ENCODE data around the gene SIPA1L2.

Gene SIPA1L2

GRCh38 chr1:232617237-232617636 is 12.7 kb downstream of the SIPA1L2 start:
- ChIA-PET POLR2A (no interaction called here), CTCF (interaction anchor here (0.9 kb wide), 1 partner anchor 15 kb away, joined by 3 read pairs; no protein-coding TSS in a partner anchor)
- Histone ChIP-seq H3K9me3 (ENCODE audit: control insufficient read depth, insufficient read depth, low read depth, low read length) (no peaks in the 10 kb centered on the region), H3K36me3 (ENCODE audit: control insufficient read depth in 2 of 2, insufficient read depth in 1 of 2, low read length in 2 of 2) (no peaks in the 10 kb centered on the region), H3K27ac (ENCODE audit: extremely low read depth, low read depth, low read length) (no peak overlapping the region), H3K4me1 (ENCODE audit: control insufficient read depth, insufficient read depth, low read length) (peaks cover 50% of the 10 kb centered on the region), H3K4me3 (ENCODE audit: low read depth, low read length) (no peak overlapping the region)
- TF ChIP-seq FEZF1 (tag by site-specific recombination; IDR thresholded peaks at IDR 0.05) (peak; percentile 42), ZNF654 (tag by site-specific recombination; IDR thresholded peaks at IDR 0.05; ENCODE audit: low read depth) (no peak), ZSCAN23 (tag by site-specific recombination; IDR thresholded peaks at IDR 0.05) (no peak), ZFHX2 (tag by site-specific recombination; conservative IDR thresholded peaks at IDR 0.05) (no peak), ZNF266 (tag by site-specific recombination; IDR thresholded peaks at IDR 0.05; ENCODE audit: low read depth) (no peak), SP7 (tag by site-specific recombination; IDR thresholded peaks at IDR 0.05) (peak; percentile 48), ZBTB21 (tag by site-specific recombination; IDR thresholded peaks at IDR 0.05) (no peak), ZNF274 (IDR thresholded peaks at IDR 0.05; ENCODE audit: low read length) (no peak), ZNF274 (tag by site-specific recombination; IDR thresholded peaks at IDR 0.05; ENCODE audit: borderline replicate concordance) (no peak), PRDM10 (tag by site-specific recombination; IDR thresholded peaks at IDR 0.05) (0 out of 2 replicates have a peak, but pooled peaks have one; percentile 49)
- TF ChIP-seq, protein P1, sequence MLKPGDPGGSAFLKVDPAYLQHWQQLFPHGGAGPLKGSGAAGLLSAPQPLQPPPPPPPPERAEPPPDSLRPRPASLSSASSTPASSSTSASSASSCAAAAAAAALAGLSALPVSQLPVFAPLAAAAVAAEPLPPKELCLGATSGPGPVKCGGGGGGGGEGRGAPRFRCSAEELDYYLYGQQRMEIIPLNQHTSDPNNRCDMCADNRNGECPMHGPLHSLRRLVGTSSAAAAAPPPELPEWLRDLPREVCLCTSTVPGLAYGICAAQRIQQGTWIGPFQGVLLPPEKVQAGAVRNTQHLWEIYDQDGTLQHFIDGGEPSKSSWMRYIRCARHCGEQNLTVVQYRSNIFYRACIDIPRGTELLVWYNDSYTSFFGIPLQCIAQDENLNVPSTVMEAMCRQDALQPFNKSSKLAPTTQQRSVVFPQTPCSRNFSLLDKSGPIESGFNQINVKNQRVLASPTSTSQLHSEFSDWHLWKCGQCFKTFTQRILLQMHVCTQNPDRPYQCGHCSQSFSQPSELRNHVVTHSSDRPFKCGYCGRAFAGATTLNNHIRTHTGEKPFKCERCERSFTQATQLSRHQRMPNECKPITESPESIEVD (tag by site-specific recombination; IDR thresholded peaks at IDR 0.05) = peak; percentile 61
- TF ChIP-seq, protein P2, sequence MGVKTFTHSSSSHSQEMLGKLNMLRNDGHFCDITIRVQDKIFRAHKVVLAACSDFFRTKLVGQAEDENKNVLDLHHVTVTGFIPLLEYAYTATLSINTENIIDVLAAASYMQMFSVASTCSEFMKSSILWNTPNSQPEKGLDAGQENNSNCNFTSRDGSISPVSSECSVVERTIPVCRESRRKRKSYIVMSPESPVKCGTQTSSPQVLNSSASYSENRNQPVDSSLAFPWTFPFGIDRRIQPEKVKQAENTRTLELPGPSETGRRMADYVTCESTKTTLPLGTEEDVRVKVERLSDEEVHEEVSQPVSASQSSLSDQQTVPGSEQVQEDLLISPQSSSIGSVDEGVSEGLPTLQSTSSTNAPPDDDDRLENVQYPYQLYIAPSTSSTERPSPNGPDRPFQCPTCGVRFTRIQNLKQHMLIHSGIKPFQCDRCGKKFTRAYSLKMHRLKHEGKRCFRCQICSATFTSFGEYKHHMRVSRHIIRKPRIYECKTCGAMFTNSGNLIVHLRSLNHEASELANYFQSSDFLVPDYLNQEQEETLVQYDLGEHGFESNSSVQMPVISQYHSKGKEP (tag by site-specific recombination; IDR thresholded peaks at IDR 0.05) = 0 out of 2 replicates have a peak, but pooled peaks have one; percentile 30

GRCh38 chr1:232615306-232615800 is 14.6 kb downstream of the SIPA1L2 start:
- POLR2A ChIA-PET = interaction anchor here (1.6 to 2.4 kb wide), 2 partner anchors 15 to 77 kb away, joined by 3 to 9 read pairs; no protein-coding TSS in a partner anchor
- CTCF ChIA-PET = interaction anchor here (0.7 to 2.1 kb wide), 4 partner anchors 12 to 181 kb away, joined by 3 to 8 read pairs (median 5); no protein-coding TSS in a partner anchor

More at GRCh38 chr1:232615306-232615800, 14.6 kb downstream of the SIPA1L2 start:
- Histone ChIP-seq H3K9me3 (ENCODE audit: control insufficient read depth, insufficient read depth, low read depth, low read length) (no peaks in the 10 kb centered on the region), H3K36me3 (ENCODE audit: control insufficient read depth in 2 of 2, insufficient read depth in 1 of 2, low read length in 2 of 2) (no peaks in the 10 kb centered on the region), H3K27ac (ENCODE audit: extremely low read depth, low read depth, low read length) (no peak overlapping the region), H3K4me1 (ENCODE audit: control insufficient read depth, insufficient read depth, low read length) (peaks cover 40% of the 10 kb centered on the region), H3K4me3 (ENCODE audit: low read depth, low read length) (no peak overlapping the region)
- no peak for TF ChIP-seq ZNF747 (tag by site-specific recombination; IDR thresholded peaks at IDR 0.05)
- no peak for TF ChIP-seq ZNF138 (tag by site-specific recombination; IDR thresholded peaks at IDR 0.05; ENCODE audit: borderline replicate concordance)
- no peak for TF ChIP-seq ZNF394 (tag by site-specific recombination; IDR thresholded peaks at IDR 0.05; ENCODE audit: borderline replicate concordance)
- TF ChIP-seq, protein P3, sequence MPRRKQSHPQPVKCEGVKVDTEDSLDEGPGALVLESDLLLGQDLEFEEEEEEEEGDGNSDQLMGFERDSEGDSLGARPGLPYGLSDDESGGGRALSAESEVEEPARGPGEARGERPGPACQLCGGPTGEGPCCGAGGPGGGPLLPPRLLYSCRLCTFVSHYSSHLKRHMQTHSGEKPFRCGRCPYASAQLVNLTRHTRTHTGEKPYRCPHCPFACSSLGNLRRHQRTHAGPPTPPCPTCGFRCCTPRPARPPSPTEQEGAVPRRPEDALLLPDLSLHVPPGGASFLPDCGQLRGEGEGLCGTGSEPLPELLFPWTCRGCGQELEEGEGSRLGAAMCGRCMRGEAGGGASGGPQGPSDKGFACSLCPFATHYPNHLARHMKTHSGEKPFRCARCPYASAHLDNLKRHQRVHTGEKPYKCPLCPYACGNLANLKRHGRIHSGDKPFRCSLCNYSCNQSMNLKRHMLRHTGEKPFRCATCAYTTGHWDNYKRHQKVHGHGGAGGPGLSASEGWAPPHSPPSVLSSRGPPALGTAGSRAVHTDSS (tag by site-specific recombination; IDR thresholded peaks at IDR 0.05) = no peak
- TF ChIP-seq OSR2 (tag by site-specific recombination; IDR thresholded peaks at IDR 0.05) = peak; percentile 35; the same call in 1 of the 2 replicates
- no peak for TF ChIP-seq ZNF37A (tag by site-specific recombination; IDR thresholded peaks at IDR 0.05)
- no peak for TF ChIP-seq GLIS1 (tag by site-specific recombination; IDR thresholded peaks at IDR 0.05)
- TF ChIP-seq ZEB2 (tag by site-specific recombination; IDR thresholded peaks at IDR 0.05) = no peak

Data from HEK293 (cell line).